ENCODE data around the gene TMEM117.

Gene TMEM117

DNA sequence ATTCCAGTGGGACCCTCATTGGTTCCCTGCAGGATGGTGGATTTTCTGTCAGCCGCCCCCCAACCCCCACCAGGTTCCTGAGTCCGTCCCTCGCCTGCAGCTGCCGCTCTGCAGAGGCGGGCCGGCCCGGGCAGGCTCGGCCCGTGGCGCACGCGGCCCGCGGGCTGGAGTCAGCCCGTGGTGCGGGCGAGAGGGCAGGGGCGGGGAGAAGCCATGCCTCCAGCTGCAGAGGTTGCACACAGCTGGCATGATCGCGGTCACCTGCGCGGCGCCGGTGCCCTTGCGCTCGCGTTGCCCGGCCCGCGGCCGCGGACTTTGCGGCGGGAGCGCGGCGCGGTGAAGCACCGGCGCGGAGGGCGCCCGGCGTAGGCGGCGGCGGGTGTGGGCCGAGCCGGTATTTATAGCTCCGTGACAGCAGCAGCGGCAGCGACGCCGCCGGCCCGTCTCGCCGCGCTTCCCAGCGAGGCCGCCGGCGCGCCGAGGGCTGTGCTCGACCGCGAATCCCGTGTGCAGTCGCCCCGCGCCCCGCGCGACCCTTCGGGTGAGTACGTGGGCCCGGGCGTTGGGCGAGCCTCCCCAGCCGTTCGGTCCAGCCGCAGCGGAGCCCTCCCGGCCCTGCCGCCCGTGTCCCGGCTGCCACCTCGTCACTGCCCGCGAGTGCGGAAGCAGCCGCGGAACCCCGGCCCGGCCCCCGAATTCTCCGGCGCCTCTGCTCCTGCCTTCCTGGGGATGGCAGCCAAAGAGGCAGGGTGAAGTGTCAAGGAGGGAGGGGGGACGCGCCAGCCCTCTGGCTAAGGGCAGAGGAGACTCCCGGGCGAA, at the start of gene TMEM117:
Gene TMEM117, plus strand, starts transcription at position 426 of the 819 bp plus-strand sequence.
- peak in 1 of 2 experiments; percentile 55 for DNase-seq

DNA sequence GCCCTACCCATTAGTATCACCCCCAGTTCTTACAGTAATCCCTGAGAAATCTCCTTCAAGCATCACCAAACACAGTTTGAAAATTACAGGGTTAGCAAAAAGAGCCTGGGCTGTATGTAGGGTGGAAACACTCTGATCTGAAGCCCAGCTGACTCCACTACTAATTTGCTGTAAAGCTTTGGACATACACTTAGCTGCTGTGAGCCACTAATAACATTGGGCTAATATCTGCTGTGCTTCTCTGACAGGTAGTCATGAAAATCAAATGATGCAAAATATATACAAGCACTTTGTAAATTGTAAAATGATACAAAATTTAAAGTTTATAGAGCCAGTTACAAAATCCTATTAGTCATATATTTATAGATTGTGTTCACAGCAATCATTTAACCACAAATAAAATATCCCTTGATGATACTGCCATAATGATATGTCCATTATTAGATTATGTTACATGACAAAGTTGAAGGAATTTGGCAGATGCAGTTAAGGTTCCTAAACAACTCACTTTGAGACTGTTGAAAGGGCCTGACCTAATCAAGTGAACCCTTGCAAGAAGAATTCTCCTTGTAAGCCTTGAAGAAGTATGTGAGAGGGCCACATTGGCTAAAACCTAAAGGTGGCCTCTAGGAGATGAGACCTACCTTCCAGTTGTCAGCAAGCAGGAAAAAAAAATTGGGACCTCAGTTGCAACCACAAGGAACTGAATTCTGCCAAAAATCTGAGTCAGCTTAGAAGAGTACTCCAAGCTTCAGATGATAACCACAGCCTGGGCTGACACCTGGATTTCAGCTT, 48.8 kb upstream of the TMEM117 start:
- no peak for DNase-seq

DNA sequence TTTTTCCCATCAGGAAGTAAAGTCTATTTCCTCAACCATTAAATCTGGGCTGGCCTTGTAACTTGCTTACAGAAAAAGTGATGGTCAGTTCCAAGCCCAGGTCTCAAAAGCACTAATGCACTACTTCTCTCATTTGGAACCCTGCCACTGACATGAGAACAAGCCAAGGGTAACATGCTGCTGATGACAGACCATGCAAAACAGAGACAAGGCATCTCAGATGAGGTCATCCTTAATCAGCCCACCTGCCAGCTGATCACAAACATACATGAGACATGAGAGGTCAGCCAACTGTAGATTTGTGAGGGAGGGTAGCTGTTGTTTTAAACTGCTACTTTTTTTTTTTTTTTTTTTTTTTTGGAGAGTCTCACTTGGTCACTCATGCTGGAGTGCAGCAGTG, 45.9 kb upstream of the TMEM117 start:
- peak; percentile 48 to 78 for DNase-seq

GRCh38 chr12:43795716-43796280, 40.1 kb upstream of the TMEM117 start:
- DNase-seq = no peak

GRCh38 chr12:43797561-43798217, 38.2 kb upstream of the TMEM117 start:
- no peak for DNase-seq

DNA sequence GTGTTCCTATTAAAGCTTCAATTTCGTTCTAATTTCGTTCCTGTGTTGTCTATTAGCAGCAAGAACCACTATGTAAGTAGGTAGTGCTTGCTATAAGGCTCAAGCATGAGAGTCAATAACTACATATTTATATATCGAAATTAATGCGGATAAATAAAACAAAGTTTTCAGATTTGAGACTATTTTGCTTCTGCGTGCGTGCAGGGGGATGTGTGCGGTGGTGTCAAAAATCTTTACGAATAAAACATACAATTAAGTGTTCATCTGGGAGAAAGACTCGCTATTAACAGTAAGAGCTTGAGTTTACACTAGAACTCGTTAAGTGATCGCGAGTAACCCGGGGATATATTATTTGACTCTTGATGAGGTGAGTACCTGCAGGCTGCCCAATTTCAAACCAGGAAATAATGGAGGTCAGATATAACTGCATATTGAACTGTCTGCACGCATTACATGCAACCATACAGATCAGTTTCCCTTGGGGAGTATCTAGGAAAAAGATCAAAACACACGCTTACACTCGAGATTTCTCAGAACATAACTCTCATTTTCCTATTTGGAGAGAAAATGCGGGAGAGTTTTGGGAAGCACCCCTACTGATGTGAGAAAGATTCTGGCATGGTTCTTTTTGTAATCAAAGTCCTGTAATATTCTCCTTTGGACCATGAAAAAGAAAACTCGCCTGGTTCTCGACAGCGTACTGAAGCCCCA, 30.6 kb upstream of the TMEM117 start:
- DNase-seq = peak in 1 of 2 experiments; percentile 16

- DNase-seq = peak; percentile 72 to 82
Observed at GRCh38 chr12:43805860-43806736, 29.8 kb upstream of the TMEM117 start, which contains the start of gene TWF1. Gene TWF1 (minus strand): TSS chr12:43806317. CDS start chr12:43806245, 72 bp downstream.

DNA sequence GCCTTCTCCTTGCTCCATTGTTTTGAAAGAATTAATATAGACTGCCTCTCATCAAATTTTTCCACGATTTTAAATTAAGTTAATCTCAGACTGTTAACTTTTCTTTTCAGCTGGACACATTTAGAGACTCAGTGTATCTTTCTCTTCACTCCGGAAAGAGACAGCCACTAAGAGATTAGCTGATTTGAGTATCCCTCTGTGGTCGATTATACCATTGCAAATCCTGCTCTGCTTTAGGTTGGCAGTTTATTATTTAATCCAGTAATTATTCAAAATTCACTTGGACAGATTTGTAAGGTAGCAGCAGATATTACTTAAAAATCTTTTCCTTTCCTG, 29.2 kb upstream of the TMEM117 start:
- DNase-seq = no peak

DNA sequence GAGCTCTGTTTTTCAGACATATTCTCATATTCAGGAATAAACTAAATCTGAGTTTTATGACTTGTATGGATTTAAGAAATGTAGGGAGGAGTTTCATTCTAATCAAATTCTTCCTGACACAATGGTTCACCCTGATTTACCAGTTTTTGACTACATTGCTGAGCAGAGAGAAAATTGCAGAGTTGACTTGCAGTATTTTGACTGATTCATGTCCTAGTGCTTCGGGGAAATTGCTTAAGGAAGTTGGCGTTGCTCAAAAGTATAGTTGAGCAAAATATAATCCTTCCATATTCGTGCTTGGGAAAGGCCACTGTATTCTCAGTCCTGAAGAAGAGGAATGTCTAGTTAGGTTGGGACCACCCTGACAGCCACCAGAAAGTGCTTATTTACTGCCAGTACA, 28.5 kb upstream of the TMEM117 start:
- DNase-seq = no peak

GRCh38 chr12:43812057-43812456, 23.8 kb upstream of the TMEM117 start:
- DNase-seq = no peak

GRCh38 chr12:43812926-43813325, 23.0 kb upstream of the TMEM117 start:
- no peak for DNase-seq

DNA sequence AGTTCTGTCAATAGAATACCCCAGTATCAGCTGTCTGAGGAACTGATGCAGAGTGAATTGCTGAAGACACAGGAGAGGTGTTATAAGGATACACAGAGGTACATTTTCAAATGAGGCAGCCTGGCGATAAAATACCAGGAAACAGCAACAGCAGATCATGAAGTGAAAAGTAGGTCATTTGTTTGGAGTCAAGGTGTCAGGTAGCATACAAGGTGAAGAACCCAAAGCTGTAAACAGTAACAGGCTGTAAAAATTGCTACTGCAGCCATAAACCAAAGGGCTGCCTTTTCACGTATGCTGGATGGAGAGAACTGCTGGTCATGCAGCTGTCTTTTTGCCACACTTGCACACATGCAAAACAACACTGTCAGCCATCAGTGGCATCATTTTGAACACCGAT, 20.5 kb upstream of the TMEM117 start:
- DNase-seq = no peak

DNA sequence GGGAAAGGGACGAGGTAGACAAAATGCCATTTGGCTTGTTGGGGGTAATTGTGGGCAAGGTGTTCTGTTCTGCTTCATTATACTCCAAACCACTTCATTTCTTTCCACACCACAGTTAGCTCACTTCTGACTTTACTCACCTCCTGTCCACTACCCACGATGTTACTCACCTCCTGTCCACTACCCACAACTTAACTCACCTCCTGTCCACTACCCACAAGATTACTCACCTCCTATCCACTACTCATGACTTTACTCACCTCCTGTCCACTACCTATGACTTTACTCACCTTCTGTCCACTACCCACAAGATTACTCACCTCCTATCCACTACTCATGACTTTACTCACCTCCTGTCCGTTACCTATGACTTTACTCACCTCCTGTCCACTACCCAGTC, 19.7 kb upstream of the TMEM117 start:
- DNase-seq = no peak

- DNase-seq = no peak
Observed at GRCh38 chr12:43824207-43824775, 11.6 kb upstream of the TMEM117 start.

GRCh38 chr12:43826681-43827080, 9.2 kb upstream of the TMEM117 start:
- DNase-seq = no peak

DNA sequence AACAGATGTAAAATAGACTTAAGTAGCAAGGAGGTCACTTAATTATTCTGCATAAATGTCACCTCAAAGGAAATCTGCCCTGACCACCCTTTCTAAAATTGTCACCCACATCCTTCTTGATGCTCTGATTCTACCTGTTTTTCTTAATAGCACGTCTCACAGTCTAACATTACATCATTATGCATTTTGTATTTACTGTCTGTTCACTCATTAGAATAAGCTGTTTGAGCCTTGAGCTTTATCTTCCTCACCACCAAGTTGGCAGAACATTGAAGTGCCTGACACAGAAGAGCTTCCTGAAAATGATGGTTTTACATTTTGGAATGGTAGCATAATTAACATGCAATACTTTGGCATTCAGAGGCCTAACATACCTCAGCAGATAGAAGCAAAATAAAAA, 8.8 kb upstream of the TMEM117 start:
- no peak for DNase-seq

GRCh38 chr12:43832463-43833168, 3.3 kb upstream of the TMEM117 start:
- no peak for DNase-seq

DNA sequence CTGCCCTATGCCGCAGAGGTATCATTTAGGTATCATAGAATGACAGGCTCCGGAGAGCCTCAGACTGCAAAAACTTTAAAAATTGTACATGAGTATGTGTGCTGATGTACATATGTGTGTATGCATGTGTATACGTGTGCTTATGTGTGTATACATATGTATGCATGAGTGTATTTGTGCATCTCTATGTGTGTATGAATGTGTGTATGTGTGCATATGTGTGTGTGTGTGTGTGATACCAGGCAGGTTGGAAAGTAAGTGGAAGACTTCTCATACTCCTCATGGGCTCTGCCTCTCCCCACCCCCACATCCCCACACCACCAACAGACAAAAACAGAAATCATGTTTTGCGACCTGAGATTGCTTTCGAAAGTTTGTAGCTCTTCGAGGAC, 621 bp upstream of the TMEM117 start:
- no peak for DNase-seq

- DNase-seq = no peak
Observed at GRCh38 chr12:43836475-43836989, 651 bp downstream of the TMEM117 start.

- DNase-seq = no peak
Observed at GRCh38 chr12:43840338-43840737, 4.5 kb downstream of the TMEM117 start.
